Measurements from ENCODE around the gene HEG1. TPM values are rescaled to one million over a fixed set of nuclear protein-coding genes. Genes with fewer than 3 reads are reported as not detected.

The HEG1 gene
- total RNA-seq, 1 donor: 114 TPM

- Histone ChIP-seq H3K9me3 (ENCODE audit: low read depth, low read length) (no peaks in the 10 kb centered on the region), H4K20me1 (ENCODE audit: insufficient read depth, low read length) (peaks cover 45% of the 10 kb centered on the region), H2AFZ (ENCODE audit: low read length) (no peak overlapping the region), H3K79me2 (ENCODE audit: insufficient read depth, low read length) (peaks cover 35% of the 10 kb centered on the region), H3K27ac (ENCODE audit: low read depth, low read length) (no peak overlapping the region), H3K4me2 (ENCODE audit: insufficient read depth, low read length) (no peak overlapping the region), H3K27me3 (ENCODE audit: insufficient read depth, low read length) (no peaks in the 10 kb centered on the region), H3K4me3 (ENCODE audit: insufficient read depth, low read length) (no peak overlapping the region), H3K36me3 (ENCODE audit: insufficient read depth, low read length) (peaks cover 95% of the 10 kb centered on the region), H3K4me1 (ENCODE audit: insufficient read depth, low read length) (no peaks in the 10 kb centered on the region)
- TF ChIP-seq, protein P1, sequence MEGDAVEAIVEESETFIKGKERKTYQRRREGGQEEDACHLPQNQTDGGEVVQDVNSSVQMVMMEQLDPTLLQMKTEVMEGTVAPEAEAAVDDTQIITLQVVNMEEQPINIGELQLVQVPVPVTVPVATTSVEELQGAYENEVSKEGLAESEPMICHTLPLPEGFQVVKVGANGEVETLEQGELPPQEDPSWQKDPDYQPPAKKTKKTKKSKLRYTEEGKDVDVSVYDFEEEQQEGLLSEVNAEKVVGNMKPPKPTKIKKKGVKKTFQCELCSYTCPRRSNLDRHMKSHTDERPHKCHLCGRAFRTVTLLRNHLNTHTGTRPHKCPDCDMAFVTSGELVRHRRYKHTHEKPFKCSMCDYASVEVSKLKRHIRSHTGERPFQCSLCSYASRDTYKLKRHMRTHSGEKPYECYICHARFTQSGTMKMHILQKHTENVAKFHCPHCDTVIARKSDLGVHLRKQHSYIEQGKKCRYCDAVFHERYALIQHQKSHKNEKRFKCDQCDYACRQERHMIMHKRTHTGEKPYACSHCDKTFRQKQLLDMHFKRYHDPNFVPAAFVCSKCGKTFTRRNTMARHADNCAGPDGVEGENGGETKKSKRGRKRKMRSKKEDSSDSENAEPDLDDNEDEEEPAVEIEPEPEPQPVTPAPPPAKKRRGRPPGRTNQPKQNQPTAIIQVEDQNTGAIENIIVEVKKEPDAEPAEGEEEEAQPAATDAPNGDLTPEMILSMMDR (IDR thresholded peaks at IDR 0.05; ENCODE audit: extremely low read depth, low read depth, low read length): no peak
- no peak for DNase-seq (ENCODE audit: insufficient read length, low spot score, missing footprints)
These were observed 38.4 kb downstream of the HEG1 start for GRCh38 chr3:125017406-125017805.

DNA sequence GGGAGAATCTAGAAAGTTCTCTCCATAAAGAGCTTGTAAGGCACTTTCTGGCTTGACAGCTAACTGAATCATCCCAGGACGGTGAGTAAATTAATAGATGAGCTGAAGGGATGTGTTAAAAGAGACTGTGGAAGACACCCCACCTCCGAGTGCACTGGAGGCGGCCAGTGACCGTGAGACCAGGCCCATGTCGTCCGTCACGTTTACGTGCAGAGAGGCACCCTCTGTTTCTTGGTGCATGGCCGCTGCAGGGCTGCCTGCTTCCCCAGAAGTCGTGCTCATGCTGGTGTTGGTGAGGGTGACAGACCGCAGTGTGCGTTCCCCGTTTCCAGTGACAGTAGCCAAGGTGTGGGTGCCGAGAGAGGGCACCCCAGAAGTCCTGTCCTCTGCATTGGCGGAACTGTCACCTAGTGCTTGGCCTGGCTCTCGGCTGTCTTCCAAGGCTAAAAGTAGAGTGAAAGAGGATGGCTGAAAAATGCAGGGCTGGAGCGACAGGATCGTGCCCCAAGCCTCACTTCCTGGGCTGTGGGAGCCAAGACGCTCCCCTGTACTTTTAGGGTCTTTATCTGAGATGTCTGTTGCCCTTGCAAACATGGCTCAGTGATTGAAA lies 41.1 kb downstream of the HEG1 start:
- no peak overlapping the region for H3K4me3 ChIP-seq (ENCODE audit: insufficient read depth, low read length)
- TF ChIP-seq, protein P1 (IDR thresholded peaks at IDR 0.05; ENCODE audit: extremely low read depth, low read depth, low read length): no peak
- peaks cover 15% of the 10 kb centered on the region for H3K79me2 ChIP-seq (ENCODE audit: insufficient read depth, low read length)
- no peak overlapping the region for H2AFZ ChIP-seq (ENCODE audit: low read length)
- no peak overlapping the region for H3K4me2 ChIP-seq (ENCODE audit: insufficient read depth, low read length)
- no peaks in the 10 kb centered on the region for H3K4me1 ChIP-seq (ENCODE audit: insufficient read depth, low read length)
- no peaks in the 10 kb centered on the region for H3K9me3 ChIP-seq (ENCODE audit: low read depth, low read length)
- H3K27ac ChIP-seq (ENCODE audit: low read depth, low read length): no peak overlapping the region
- DNase-seq (ENCODE audit: insufficient read length, low spot score, missing footprints): no peak
- peaks cover 95% of the 10 kb centered on the region for H3K36me3 ChIP-seq (ENCODE audit: insufficient read depth, low read length)
- H4K20me1 ChIP-seq (ENCODE audit: insufficient read depth, low read length): peaks cover 43% of the 10 kb centered on the region
- no peaks in the 10 kb centered on the region for H3K27me3 ChIP-seq (ENCODE audit: insufficient read depth, low read length)

- no peak for DNase-seq (ENCODE audit: insufficient read length, low spot score, missing footprints)
- peaks cover 5% of the 10 kb centered on the region for H3K79me2 ChIP-seq (ENCODE audit: insufficient read depth, low read length)
- H4K20me1 ChIP-seq (ENCODE audit: insufficient read depth, low read length): peaks cover 32% of the 10 kb centered on the region
- H3K4me2 ChIP-seq (ENCODE audit: insufficient read depth, low read length): no peak overlapping the region
- TF ChIP-seq, protein P1 (IDR thresholded peaks at IDR 0.05; ENCODE audit: extremely low read depth, low read depth, low read length): no peak
- H3K4me3 ChIP-seq (ENCODE audit: insufficient read depth, low read length): no peak overlapping the region
- H3K9me3 ChIP-seq (ENCODE audit: low read depth, low read length): no peaks in the 10 kb centered on the region
- H3K4me1 ChIP-seq (ENCODE audit: insufficient read depth, low read length): no peaks in the 10 kb centered on the region
- no peak overlapping the region for H2AFZ ChIP-seq (ENCODE audit: low read length)
- peaks cover 94% of the 10 kb centered on the region for H3K36me3 ChIP-seq (ENCODE audit: insufficient read depth, low read length)
- H3K27ac ChIP-seq (ENCODE audit: low read depth, low read length): no peak overlapping the region
- H3K27me3 ChIP-seq (ENCODE audit: insufficient read depth, low read length): no peaks in the 10 kb centered on the region
These were observed 42.7 kb downstream of the HEG1 start for GRCh38 chr3:125013095-125013494.

DNA sequence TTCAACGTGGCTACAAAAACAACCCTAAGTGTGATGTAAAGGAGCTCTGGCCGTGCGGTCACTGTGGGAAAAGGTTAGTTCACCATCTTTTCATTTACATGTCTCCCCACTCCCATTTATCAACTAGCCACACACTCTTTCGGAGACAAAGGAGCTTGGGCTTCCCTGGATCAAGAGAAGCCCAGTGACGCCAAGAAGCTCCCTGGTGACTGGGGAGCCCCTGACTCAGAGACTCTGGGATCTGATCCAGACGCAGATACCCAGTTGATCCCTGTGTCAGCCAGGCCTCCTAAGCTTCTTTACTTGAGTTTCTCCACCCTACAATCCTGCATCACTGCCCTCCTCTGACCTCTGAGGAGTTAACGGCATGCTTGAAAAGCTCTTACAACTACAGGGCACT lies 43.9 kb downstream of the HEG1 start:
- Histone ChIP-seq H4K20me1 (ENCODE audit: insufficient read depth, low read length) (peaks cover 32% of the 10 kb centered on the region), H3K4me1 (ENCODE audit: insufficient read depth, low read length) (no peaks in the 10 kb centered on the region), H3K27ac (ENCODE audit: low read depth, low read length) (peak overlapping the region; percentile 45), H3K9me3 (ENCODE audit: low read depth, low read length) (no peaks in the 10 kb centered on the region), H3K27me3 (ENCODE audit: insufficient read depth, low read length) (no peaks in the 10 kb centered on the region), H2AFZ (ENCODE audit: low read length) (no peak overlapping the region), H3K79me2 (ENCODE audit: insufficient read depth, low read length) (peaks cover 3% of the 10 kb centered on the region), H3K36me3 (ENCODE audit: insufficient read depth, low read length) (peaks cover 95% of the 10 kb centered on the region), H3K4me3 (ENCODE audit: insufficient read depth, low read length) (no peak overlapping the region), H3K4me2 (ENCODE audit: insufficient read depth, low read length) (no peak overlapping the region)
- peak; percentile 89 for DNase-seq (ENCODE audit: insufficient read length, low spot score, missing footprints)
- TF ChIP-seq, protein P1 (IDR thresholded peaks at IDR 0.05; ENCODE audit: extremely low read depth, low read depth, low read length): no peak
